ENCODE results near the gene NCAM1. TPM values are rescaled to one million over a fixed set of nuclear protein-coding genes. Genes with fewer than 3 reads are reported as not detected.

Gene NCAM1
- total RNA-seq, 2 donors from 2014 or later: 0.39 TPM

DNA sequence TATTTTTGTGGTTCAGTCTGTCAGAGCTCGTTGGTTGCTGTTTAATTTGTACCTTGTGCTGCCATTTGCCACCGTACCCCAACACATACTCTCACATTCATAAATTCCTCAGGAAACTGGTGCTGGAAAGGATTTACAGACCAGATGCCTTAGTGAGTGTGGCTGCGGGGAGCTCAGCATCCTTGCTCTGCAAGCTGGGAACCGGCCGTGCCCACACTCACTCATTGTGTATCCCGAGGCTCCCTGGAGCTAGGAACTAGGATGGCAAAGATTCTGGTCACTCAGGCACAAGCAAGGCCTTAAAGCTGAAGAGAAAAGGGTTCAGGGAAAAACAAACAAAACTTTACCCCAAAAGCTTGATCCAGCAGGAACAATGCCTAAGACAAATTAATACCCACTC, 288.6 kb downstream of the NCAM1 start:
- Mint-ChIP-seq H3K27ac (no peak overlapping the region), H3K9me3 (no peaks in the 10 kb centered on the region), H3K36me3 (no peaks in the 10 kb centered on the region)
- ATAC-seq (no peak), DNase-seq (ENCODE audit: low spot score in 2 of 2) (no peak)

DNA sequence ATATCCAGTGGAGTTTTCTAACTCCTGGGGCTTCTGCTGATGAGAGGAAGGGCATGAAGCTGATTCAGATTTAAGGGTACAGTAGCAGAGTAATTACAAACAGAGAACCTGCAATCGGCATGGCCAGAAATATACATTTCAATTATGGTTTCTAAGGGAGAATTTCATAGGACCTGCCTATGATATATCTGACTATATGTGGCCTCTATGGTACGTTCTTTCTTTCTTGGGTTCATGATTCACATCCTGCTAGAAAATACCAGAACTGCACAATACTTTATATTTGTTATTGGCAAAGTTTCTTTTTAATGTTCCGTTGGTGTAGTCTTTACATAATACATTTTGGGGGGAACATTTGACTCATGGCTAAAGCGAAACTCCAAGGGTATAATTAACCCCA, 290.1 kb downstream of the NCAM1 start:
- H3K9me3 Mint-ChIP-seq: no peaks in the 10 kb centered on the region
- ATAC-seq: no peak
- DNase-seq (ENCODE audit: low spot score in 2 of 2): no peak
- no peaks in the 10 kb centered on the region for H3K36me3 Mint-ChIP-seq
- no peak overlapping the region for H3K27ac Mint-ChIP-seq

DNA sequence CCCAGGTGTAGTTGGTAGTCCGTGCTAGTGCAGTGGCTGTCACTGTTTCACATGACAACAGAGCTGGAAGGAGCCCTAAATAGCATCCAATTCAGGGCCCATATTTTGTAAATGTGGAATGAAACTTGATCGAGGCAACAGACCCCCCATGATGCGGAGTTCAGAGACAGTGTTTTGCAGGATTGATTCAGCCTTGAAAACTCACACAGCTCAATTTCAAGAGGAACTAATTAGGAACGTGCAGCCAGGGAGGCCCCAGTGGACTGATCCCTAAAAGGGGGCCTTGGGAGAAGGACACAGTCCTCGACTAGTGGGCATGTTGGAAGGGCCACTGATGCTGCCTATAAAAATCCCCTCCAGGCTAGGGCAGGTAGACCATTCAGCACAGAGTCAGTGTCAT, 292.2 kb downstream of the NCAM1 start:
- H3K9me3 Mint-ChIP-seq: no peaks in the 10 kb centered on the region
- ATAC-seq (no peak), DNase-seq (ENCODE audit: low spot score in 2 of 2) (no peak)
- H3K27ac Mint-ChIP-seq: no peak overlapping the region
- H3K36me3 Mint-ChIP-seq: no peaks in the 10 kb centered on the region

DNA sequence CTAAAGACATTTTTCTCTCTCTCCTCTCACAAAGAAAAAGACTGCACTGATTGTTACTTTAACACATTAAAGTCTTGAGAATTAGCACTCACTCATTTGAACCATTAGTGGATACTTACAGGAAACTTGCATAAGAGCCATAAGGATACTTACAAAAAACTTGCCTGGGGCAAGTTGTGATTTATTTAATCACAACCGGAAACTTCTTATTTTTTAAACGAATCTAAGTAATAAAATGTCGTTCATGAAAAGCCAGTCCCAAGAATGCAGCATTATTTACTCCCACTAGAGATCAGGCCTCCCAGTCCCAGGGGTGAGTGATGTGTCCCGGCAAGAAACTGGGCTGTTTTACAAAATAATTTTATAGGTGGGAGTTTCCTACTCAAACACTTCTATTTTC, 293.9 kb downstream of the NCAM1 start:
- no peaks in the 10 kb centered on the region for H3K9me3 Mint-ChIP-seq
- H3K36me3 Mint-ChIP-seq: no peaks in the 10 kb centered on the region
- DNase-seq (ENCODE audit: low spot score in 2 of 2) (no peak), ATAC-seq (no peak)
- no peak overlapping the region for H3K27ac Mint-ChIP-seq

DNA sequence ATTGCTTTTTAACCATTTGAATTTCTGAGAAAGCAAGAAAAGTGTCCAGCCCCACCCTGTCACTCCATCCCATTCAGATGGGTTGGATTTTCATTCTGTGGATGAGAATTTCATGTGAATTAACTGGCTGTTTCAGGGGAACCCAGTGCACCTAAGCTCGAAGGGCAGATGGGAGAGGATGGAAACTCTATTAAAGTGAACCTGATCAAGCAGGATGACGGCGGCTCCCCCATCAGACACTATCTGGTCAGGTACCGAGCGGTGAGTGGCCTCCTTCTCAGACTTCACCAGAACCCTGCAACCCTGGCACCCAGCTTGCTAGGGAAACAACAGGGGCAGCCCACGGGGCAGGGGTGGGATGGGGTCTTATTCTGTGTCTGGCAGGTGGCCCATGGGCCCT, 294.5 kb downstream of the NCAM1 start:
- no peak for ATAC-seq
- no peak for DNase-seq (ENCODE audit: low spot score in 2 of 2)
- Mint-ChIP-seq H3K9me3 (no peaks in the 10 kb centered on the region), H3K36me3 (no peaks in the 10 kb centered on the region), H3K27ac (no peak overlapping the region)

DNA sequence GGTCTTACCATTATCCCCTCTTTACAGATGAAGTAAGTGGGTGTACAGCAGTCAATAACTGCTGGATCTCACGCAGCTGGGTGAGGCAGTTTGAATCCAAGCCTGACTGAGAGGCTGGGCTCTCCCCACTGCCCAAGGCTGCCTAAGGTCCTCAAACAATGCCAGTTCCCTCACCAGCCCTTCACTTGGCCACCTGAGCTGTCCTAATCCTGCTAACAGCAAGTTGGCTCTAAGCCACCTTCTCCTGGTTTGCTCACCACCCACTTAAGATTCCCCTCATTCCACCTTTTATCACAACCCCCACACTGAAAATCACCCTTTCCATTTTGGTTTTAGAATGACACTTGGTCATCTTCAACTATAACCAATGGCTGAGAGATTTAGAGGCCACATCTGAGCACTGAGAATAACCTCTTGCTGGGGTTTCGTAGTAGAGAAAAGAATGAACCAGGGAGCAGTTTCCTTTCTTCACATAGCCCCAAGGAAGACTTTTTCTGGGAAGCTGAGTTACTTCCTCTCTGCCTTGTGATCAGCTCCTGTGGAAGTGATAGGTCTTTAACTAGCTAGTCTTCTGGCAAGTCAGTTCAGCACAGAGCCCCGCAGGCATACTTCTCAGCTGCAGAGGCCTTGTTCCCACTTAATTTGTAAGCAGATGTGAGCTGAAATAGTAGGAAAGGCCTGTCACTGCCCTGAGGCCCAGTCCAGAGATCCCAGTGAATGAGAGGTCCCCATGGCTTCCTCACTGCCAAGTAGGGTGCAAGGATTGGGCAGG, 295.4 kb downstream of the NCAM1 start:
- no peaks in the 10 kb centered on the region for H3K9me3 Mint-ChIP-seq
- ATAC-seq: no peak
- DNase-seq (ENCODE audit: low spot score in 2 of 2): no peak
- no peak overlapping the region for H3K27ac Mint-ChIP-seq
- H3K36me3 Mint-ChIP-seq: no peaks in the 10 kb centered on the region

DNA sequence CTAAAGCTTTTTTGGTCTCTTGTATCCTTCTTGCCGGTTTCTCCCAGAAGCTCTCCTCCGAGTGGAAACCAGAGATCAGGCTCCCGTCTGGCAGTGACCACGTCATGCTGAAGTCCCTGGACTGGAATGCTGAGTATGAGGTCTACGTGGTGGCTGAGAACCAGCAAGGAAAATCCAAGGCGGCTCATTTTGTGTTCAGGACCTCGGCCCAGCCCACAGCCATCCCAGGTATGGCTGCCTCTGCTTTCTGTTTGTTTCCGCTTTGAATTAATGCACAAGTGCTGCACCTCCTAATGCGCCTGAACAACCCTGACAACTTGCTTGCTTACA, 298.8 kb downstream of the NCAM1 start:
- Mint-ChIP-seq H3K27ac (no peak overlapping the region), H3K36me3 (no peaks in the 10 kb centered on the region), H3K9me3 (no peaks in the 10 kb centered on the region)
- ATAC-seq: no peak
- no peak for DNase-seq (ENCODE audit: low spot score in 2 of 2)

DNA sequence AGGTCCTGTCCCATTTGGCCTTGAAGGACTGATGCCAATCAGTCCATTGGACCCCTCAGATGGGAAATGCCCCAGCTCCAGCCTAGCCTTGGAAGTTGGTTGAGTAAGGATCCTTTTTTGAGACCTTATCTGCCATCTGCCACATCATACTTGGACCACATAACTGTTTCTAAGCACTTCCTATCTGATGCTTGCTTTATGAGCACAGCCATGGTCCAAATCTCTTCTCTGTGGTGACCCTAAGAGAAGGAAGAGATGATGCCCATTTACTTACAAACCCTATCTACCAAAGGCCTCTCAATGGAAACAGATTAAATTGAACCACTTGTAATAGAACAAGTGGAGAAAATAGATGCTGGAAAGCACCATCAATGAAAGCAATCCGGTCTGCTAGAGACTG, 299.3 kb downstream of the NCAM1 start:
- DNase-seq (ENCODE audit: low spot score in 2 of 2) (no peak), ATAC-seq (no peak)
- H3K27ac Mint-ChIP-seq: no peak overlapping the region
- no peaks in the 10 kb centered on the region for H3K36me3 Mint-ChIP-seq
- no peaks in the 10 kb centered on the region for H3K9me3 Mint-ChIP-seq

DNA sequence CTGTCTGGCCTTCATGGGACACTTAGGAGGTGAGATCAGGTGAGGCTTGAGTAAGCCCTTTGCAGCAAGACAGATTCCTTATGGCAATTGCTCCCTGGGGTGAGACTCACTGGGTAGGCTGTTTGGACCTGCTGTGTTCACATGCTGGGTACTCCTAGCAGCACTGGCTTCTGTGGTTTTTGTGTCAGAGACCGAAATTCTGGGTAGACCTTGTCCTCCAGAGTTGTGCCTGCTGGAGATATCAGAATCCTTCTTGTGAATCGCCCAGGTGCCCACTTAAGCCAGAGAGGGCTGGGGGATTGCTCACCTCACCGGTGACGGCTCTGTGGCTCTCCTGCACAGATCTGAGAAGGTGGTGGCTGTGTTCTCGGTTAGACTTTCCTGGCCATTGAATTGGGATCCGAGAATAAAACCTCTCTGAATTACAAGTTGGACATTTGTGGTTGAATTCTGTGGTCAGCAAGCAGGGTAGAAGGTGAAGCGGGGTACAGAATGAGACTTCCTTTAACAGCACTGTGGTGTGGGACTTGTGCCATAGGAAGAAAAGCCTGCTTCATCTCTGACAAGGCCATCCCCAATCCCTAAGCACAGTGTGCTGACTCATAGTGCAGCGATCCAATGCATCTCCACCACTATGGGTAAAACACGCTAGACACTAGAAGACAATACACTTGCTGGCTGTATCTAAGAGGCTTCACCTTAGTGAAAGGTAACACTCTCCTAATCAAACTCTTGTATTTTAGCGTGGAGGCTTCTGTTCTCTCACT, 300.7 kb downstream of the NCAM1 start:
- Mint-ChIP-seq H3K27ac (no peak overlapping the region), H3K9me3 (no peaks in the 10 kb centered on the region), H3K36me3 (no peaks in the 10 kb centered on the region)
- DNase-seq (ENCODE audit: low spot score in 2 of 2) (no peak), ATAC-seq (no peak)

DNA sequence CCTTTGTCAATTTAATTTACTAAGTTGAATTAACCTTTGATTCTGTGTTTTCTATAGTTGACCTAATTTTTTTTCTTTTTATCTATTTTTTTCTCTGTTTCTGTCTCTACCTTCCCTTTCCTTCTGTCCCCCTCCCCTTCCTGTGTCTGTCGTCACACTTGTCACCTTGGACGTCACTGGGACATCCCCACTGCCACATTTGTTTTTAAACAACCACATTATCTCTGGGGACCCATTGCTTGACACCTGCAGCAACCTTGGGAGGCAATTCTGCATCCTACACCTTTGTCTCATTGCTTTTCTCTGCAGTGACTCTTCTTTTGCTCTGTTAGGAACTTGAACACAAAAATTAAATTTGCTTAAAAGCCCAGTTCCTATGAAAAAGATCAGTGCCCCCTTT, 301.4 kb downstream of the NCAM1 start:
- no peak for DNase-seq (ENCODE audit: low spot score in 2 of 2)
- no peak overlapping the region for H3K27ac Mint-ChIP-seq

DNA sequence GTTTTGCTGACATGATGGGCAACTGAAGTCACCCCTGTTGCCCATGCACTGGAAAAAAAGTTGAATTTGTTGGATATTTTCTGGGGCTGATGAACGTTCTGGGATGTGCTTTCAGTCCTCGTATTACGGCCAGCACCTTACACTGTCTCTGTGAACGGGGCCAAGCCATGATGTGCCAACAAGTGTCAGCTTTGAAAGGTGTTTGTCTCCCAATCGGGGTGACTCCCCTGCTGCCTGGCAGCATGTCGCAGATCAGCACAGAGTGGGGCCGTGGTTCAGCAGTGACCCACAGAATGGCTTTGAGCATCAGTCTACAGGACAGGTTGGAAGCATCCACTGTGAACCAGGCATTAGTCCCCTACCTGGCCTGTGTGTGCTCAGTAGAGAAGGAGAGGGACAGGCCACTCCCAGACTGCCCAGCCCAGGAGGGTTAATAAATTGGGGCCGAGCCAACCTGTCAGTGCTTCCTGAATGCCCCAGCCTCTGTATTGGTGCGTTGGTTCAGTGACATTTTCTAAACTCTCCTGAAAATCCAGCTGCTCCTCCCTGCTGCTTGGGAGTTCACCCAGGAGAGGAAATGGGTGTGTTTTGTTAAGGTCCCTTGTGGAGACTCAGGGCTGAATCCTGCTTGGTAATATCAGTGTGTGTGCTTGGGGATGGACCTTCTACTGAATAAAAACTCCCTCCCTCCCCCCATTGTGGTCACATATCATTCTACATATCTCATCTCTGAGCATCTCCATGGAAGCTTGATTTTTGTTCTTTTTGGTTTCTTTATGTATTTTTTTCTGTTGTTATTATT, 302.4 kb downstream of the NCAM1 start:
- H3K27ac Mint-ChIP-seq: no peak overlapping the region
- no peak for DNase-seq (ENCODE audit: low spot score in 2 of 2)
- no peaks in the 10 kb centered on the region for H3K9me3 Mint-ChIP-seq
- no peak for ATAC-seq
- no peaks in the 10 kb centered on the region for H3K36me3 Mint-ChIP-seq

More for the DNA sequence above, 301.4 kb downstream of the NCAM1 start:
- H3K36me3 Mint-ChIP-seq: no peaks in the 10 kb centered on the region
- no peaks in the 10 kb centered on the region for H3K9me3 Mint-ChIP-seq
- no peak for ATAC-seq

DNA sequence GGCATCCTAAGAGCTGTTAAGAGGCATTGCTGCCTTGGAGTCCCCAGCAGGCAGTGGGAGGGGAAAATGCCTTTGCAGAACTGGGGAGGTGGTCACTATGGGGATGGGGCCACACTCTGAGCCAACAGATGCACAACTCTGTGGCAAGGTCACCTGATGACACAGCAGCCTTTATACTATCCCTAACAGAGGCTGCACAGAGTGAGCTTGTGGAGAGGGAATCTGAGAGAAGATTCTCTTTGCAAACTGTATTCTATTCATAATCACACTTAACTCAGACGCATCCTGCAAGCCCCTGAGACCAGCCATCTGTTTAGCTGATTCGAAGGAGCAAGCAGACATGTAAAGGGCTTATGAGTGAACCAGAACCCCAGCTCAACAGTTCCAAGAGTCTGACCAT, 304.1 kb downstream of the NCAM1 start:
- no peak for ATAC-seq
- H3K36me3 Mint-ChIP-seq: no peaks in the 10 kb centered on the region
- no peak overlapping the region for H3K27ac Mint-ChIP-seq
- DNase-seq (ENCODE audit: low spot score in 2 of 2): no peak
- H3K9me3 Mint-ChIP-seq: no peaks in the 10 kb centered on the region

DNA sequence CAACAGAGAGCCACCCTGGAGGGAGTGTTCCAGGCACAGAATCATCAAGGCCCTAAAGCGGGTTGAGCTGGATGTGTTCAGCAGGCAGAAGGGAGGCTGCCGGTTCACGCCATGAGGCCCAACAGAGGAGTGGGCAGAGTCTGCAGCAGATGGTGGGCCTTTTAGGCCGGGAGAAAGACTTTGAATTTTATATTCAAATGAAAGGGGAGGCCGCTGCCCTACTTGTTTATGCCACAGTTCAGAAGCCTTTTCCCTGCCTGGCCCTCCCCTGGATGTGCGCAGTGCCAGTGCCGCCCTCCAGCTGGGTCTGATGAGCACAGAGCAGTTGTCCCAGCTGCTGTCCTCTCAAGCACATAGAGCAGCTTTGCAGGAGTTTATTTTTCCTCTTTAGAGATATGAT, 306.3 kb downstream of the NCAM1 start:
- Mint-ChIP-seq H3K9me3 (no peaks in the 10 kb centered on the region), H3K27ac (no peak overlapping the region), H3K36me3 (no peaks in the 10 kb centered on the region)
- DNase-seq (ENCODE audit: low spot score in 2 of 2): no peak
- ATAC-seq: no peak

DNA sequence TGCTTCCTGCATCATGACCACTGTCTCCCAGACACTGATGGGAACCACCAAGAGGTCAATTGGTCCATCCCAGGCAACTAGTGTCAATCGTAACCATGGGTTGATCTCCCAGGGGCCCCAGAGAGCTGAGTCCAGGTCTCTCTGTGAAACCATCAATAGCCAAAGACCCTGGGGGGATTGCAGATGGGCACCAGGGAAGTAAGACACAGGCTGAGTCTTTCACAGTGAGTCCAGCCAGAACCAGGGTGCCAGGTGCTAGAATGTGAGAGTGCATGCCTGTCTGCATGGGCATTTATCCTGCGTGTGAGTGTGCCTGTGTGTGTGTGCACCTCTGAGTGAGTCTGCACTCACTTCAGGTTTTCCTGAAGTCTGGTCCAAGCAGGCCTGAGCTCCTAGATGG, 307.9 kb downstream of the NCAM1 start:
- Mint-ChIP-seq H3K9me3 (no peaks in the 10 kb centered on the region), H3K36me3 (no peaks in the 10 kb centered on the region), H3K27ac (no peak overlapping the region)
- DNase-seq (ENCODE audit: low spot score in 2 of 2): no peak
- ATAC-seq: no peak

DNA sequence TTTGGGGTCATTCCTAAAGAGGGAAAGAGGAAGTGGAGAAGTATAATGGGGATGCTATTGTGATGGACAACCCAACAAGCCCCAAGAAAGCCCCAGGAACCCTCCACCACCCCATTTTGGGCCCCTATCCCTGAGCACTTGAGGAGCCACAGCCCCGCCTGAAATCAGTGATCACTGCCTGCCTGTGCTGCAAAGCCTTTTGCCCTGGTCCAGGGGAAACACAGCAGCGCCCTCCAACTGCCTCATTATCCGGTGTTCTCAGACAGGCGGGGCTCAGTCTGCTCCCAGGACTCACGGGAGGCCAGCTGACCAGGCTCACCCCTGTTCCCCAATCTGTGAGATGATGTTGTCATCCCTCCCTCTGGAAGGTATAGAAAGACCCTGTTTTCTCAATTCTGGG, 308.4 kb downstream of the NCAM1 start:
- H3K36me3 Mint-ChIP-seq: no peaks in the 10 kb centered on the region
- no peaks in the 10 kb centered on the region for H3K9me3 Mint-ChIP-seq
- ATAC-seq: no peak
- no peak overlapping the region for H3K27ac Mint-ChIP-seq
- DNase-seq (ENCODE audit: low spot score in 2 of 2): no peak

DNA sequence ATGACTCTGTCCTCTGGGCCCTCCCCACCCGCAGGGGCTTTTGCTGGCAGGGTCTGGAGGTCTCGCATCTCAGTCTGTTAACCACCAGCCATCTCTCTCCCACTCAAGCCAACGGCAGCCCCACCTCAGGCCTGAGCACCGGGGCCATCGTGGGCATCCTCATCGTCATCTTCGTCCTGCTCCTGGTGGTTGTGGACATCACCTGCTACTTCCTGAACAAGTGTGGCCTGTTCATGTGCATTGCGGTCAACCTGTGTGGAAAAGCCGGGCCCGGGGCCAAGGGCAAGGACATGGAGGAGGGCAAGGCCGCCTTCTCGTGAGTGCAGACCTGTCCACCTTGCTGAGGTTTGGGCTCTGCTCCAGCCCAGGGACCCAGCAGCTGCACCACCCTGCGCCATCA, 308.9 kb downstream of the NCAM1 start:
- ATAC-seq (no peak), DNase-seq (ENCODE audit: low spot score in 2 of 2) (no peak)
- Mint-ChIP-seq H3K36me3 (no peaks in the 10 kb centered on the region), H3K27ac (no peak overlapping the region), H3K9me3 (no peaks in the 10 kb centered on the region)

DNA sequence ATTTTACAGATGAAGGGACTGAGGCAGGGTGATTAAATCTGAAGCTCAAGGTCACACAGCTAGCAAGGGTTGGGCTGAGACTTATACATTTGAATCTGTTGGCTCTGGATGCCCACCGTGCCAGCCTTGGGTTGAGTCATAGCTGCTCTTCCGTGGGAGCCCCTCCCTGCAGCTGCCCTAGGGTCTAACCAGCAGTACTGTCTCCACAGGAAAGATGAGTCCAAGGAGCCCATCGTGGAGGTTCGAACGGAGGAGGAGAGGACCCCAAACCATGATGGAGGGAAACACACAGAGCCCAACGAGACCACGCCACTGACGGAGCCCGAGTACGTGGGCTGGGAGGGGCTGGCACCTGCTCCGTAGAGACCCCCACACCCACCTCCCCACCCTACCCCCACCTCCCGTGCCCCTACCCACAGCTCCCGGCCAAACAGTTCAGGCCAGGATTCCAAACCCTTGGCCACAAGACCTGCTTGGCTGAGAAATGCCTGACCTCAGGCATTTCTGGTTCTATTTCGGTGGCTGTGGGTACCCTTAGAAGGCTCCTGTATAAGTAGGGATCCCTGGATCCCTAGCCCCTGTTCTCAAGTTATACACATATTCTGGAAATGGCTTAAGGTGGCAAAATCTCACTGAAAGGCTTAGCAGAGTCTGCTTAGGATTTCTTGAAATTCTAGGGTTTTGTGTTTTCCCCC, 310.5 kb downstream of the NCAM1 start:
- Mint-ChIP-seq H3K27ac (no peak overlapping the region), H3K36me3 (no peaks in the 10 kb centered on the region), H3K9me3 (no peaks in the 10 kb centered on the region)
- ATAC-seq (no peak), DNase-seq (ENCODE audit: low spot score in 2 of 2) (no peak)
